NCI-H2196 treated with DMSO at 0.1 percent for 48 hours (cell line): ENCODE results near the gene LAIR2.

Experiments
- DNase-seq: peaks from one replicate; lab custom pipeline; 2025; ENCODE audit not compliant: unreplicated experiment; lab: John Stamatoyannopoulos, UW

Gene LAIR2, protein sequence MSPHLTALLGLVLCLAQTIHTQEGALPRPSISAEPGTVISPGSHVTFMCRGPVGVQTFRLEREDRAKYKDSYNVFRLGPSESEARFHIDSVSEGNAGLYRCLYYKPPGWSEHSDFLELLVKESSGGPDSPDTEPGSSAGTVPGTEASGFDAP

GRCh38 chr19:54502518-54503048 lies at the start of gene LAIR2:
Gene LAIR2 (plus strand): TSS chr19:54502831. CDS start chr19:54502919, 88 bp downstream.
- no peak for DNase-seq

- DNase-seq, result no peak
Measured at GRCh38 chr19:54453921-54454780, 48.5 kb upstream of the LAIR2 start.

GRCh38 chr19:54454781-54455675 lies 47.6 kb upstream of the LAIR2 start:
- no peak for DNase-seq

- no peak for DNase-seq
Measured at GRCh38 chr19:54455786-54456422, 46.7 kb upstream of the LAIR2 start.

GRCh38 chr19:54456423-54457373 lies 45.9 kb upstream of the LAIR2 start:
- no peak for DNase-seq

DNA sequence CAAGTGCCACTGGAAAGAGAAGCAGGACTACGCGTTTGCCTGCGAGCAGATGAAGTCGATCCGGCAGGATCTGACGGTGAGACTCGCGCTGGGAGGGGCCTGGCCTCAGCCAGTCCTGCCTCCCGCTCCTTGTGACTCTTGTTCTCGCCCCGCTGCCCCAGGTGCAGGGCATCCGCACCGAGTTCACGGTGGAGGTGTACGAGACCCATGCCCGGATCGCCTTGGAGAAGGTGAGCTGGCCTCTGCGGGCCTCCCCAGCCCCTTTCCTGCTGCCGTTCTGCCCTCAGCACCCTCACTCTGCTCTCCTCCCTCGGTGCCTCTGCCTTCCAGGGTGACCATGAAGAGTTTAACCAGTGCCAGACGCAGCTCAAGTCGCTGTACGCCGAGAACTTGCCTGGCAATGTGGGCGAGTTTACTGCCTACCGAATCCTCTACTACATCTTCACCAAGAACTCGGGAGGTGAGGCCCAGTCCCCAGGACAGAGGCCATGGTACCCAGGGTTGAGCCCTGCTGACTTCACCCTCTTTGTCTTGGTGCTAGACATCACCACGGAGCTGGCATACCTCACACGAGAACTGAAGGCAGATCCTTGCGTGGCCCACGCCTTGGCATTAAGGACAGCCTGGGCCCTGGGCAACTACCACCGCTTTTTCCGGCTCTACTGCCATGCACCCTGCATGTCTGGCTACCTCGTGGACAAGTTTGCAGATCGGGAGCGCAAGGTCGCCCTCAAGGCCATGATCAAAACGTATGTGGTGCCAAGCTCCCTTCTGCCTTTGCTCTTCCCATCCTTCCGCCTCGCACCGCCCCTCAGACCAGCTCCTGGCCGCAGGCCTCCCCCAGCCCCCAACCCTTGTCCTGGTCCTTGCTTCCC lies 44.6 kb upstream of the LAIR2 start:
- DNase-seq, result no peak

DNA sequence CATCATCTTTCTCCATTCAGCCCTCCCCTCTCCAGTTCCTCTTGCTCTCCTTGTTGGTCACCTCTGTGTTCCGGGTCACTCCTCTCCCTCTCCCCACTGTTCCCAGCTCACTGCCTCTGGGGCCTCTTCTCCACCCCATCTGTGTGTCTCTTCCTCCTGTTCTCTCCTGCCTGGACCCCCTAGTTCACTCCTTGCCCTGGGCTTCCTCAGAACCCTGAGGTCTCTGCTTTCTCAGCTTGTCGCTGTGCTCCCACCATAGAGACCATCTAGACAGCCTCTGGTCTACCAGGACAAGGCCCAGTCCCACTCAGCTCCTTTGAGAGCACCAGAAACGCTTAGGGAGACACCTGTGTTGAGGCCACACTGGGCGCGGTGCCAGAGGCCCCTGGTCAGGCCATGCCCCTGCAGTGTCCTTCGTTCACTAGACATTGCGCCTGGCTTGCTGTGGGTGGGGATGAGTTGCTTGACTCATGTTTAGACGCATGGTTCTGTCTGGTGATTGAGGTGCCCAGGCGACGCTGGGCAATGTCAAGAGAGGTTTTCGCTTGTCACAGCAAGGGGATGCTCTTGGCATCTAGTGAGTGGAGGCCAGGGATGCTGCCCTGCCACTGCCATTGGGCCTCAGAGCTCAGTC lies 43.9 kb upstream of the LAIR2 start:
- DNase-seq, result no peak

GRCh38 chr19:54459282-54460229 lies 43.1 kb upstream of the LAIR2 start:
- DNase-seq, result peak; percentile 35

GRCh38 chr19:54460230-54461005 lies 42.2 kb upstream of the LAIR2 start:
- DNase-seq, result no peak

DNA sequence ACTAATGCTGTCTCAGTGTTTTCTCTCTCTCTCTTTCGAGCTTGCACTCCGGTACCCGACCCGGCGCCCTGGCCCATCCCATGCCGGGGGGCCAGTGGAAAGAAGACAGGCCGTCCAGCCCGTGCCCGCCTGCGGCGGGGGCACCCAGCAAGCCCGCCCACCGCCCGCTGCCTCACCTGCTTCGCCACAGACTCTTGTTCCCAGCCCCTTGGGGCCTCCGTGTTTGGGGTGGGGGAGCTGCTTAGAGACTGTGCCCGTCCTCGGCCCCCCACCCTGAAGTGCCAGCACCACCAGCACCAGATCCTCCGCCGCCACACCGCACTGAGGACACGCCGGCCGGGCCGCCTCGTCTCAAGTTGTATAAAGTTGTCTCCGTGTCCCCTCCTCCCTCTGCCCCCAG lies 41.4 kb upstream of the LAIR2 start:
- DNase-seq, result no peak

GRCh38 chr19:54461613-54462012 lies 41.0 kb upstream of the LAIR2 start:
- DNase-seq, result no peak

DNA sequence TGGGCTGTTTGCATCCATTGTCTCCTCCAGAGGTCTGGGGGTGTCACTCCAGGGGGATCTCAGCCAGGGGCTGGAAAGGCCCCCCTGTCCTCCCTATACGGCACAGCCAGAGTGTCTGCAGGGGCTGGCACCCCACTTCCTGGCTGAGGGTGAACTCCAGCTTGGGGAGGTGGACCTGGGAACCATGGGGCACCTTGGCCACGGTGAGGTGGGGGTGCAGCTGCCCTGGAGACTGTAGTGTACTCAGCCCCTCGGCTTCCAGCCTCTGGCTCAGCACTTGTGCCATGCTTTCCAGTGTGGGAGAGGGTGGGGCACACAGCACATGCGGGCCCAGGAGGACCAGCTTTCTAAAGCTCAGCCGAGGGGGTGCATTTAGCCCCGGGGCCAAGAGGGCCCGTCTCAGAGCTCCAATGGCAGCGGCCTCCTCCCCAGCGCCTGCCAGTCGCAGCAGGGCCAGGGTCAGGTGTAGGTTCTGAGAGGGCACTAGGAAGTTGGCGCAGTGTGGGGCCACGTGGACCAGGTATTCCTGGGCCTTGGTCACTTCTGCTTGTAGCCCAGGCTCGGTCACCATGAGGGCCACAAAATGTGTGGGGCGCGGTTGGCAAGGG lies 40.5 kb upstream of the LAIR2 start:
- DNase-seq, result no peak

GRCh38 chr19:54462655-54463530 lies 39.7 kb upstream of the LAIR2 start:
- DNase-seq, result no peak

GRCh38 chr19:54463531-54464043 lies 39.0 kb upstream of the LAIR2 start, which contains the start of gene LENG9:
Gene LENG9 (minus strand): TSS chr19:54463778. CDS start chr19:54463526, 252 bp downstream.
- peak; percentile 100 for DNase-seq
